ENCODE measurements around the gene MYMK. TPM values are rescaled to one million over a fixed set of nuclear protein-coding genes. Genes with fewer than 3 reads are reported as not detected.

The MYMK gene
- total and polyA plus RNA-seq, 2 of the 8 experiments (the other 6 are each of a cell fraction or from before 2014, with no cell fraction given), result not detected

DNA sequence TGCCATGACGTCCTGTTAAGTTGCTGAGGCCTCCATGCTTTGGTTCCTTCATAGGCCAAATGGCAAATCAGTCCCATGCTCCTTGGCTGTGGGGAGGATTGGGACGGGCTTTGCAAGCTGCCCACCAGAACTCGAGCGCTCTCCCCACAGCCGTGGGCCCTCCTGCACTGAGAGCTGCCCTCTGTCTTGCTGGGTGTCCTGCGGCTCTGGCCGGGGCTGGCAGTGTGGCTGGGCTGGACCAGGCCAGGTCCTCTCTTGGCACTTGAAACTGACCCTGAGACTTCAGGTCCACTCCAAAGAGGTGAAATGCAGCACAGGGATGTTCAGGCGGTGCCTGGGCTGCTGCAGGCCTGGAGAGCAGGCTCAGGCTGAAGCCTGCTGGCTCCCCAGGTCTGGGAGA lies 7.0 kb downstream of the MYMK start:
- no peak overlapping the region for H3K27ac ChIP-seq (ENCODE audit: low read depth, low read length)
- no peak overlapping the region for H2BK12ac ChIP-seq (ENCODE audit: low read depth, low read length)
- no peaks in the 10 kb centered on the region for H3K9me3 ChIP-seq (ENCODE audit: insufficient read depth in 2 of 2, low read depth in 1 of 2, low read length in 1 of 2)
- H3K36me3 ChIP-seq (ENCODE audit: control insufficient read depth in 2 of 4, insufficient read depth in 4 of 4, low read length in 3 of 4), result no peaks in the 10 kb centered on the region
- CTCF ChIA-PET (ENCODE audit: partially characterized antibody), result interaction anchor here (0.7 to 2.2 kb wide), 6 partner anchors 8 to 103 kb away, joined by 3 to 10 read pairs (median 4); no protein-coding TSS in a partner anchor
- no peak overlapping the region for H3K14ac ChIP-seq (ENCODE audit: insufficient read length)
- no peaks in the 10 kb centered on the region for H3K79me1 ChIP-seq (ENCODE audit: low read depth, low read length)
- no peak for TF ChIP-seq POU5F1 (IDR thresholded peaks at IDR 0.05; ENCODE audit: low read depth, low read length)
- TF ChIP-seq BRCA1 (IDR thresholded peaks at IDR 0.05; ENCODE audit: low read depth, low read length), result no peak
- no peak for TF ChIP-seq FOSL1 (IDR thresholded peaks at IDR 0.05; ENCODE audit: insufficient read depth, low read depth, low read length)
- no peak for TF ChIP-seq CBX5 (IDR thresholded peaks at IDR 0.05; ENCODE audit: low read depth, low read length)
- TF ChIP-seq BCL11A (IDR thresholded peaks at IDR 0.05; ENCODE audit: low read depth in 2 of 2, low read length in 2 of 2), result no peak
- no peak for TF ChIP-seq SP4 (IDR thresholded peaks at IDR 0.05; ENCODE audit: low read length)
- TF ChIP-seq SUZ12 (IDR thresholded peaks at IDR 0.05; ENCODE audit: low read length), result no peak
- no peak for TF ChIP-seq JUND (IDR thresholded peaks at IDR 0.05; ENCODE audit: low read length)
- H2AFZ ChIP-seq (ENCODE audit: low read length), result no peak overlapping the region
- no peaks in the 10 kb centered on the region for H3K79me2 ChIP-seq (ENCODE audit: control insufficient read depth in 1 of 2, insufficient read depth in 2 of 2, low read length in 2 of 2)
- POLR2A ChIA-PET (ENCODE audit: partially characterized antibody), result interaction anchor here (1.5 kb wide), 1 partner anchor 9 kb away, joined by 9 read pairs; no protein-coding TSS in a partner anchor
- no peak overlapping the region for H3K4me3 ChIP-seq (ENCODE audit: extremely low read depth in 1 of 4, insufficient read depth in 2 of 4, low read depth in 3 of 4, low read length in 4 of 4)
- H3K4me2 ChIP-seq (ENCODE audit: insufficient read depth in 1 of 2, low read depth in 2 of 2, low read length in 2 of 2), result no peak overlapping the region
- DNase-seq (ENCODE audit: low read depth in 1 of 2, low spot score in 2 of 2) (no peak), FAIRE-seq (no peak)
- H2BK15ac ChIP-seq (ENCODE audit: low read length), result 0 out of 2 replicates have a peak overlapping the region, but pooled peaks have one; percentile 29
- H3K18ac ChIP-seq (ENCODE audit: extremely low read depth, low read length), result no peak overlapping the region
- peak overlapping the region; percentile 41; the same call in 1 of the 2 replicates for H4K8ac ChIP-seq (ENCODE audit: extremely low read depth, insufficient read depth, low read length)
- H2AK5ac ChIP-seq (ENCODE audit: low read depth, low read length), result no peak overlapping the region
- H3K9ac ChIP-seq (replicated peaks in 1 of 4; ENCODE audit: extremely low read depth in 1 of 4, low read depth in 3 of 4, low read length in 3 of 4), result no peak overlapping the region
- no peaks in the 10 kb centered on the region for H3K27me3 ChIP-seq (replicated peaks in 1 of 4; ENCODE audit: control insufficient read depth in 3 of 4, extremely low read depth in 1 of 4, insufficient read depth in 3 of 4, low read length in 3 of 4)
- H3K23me2 ChIP-seq (ENCODE audit: low read depth, low read length), result no peaks in the 10 kb centered on the region
- no peak overlapping the region for H2BK5ac ChIP-seq (ENCODE audit: low read depth, low read length)
- no peak overlapping the region for H3K4ac ChIP-seq (replicated peaks; ENCODE audit: insufficient read length, low read depth, low read length)
- H3K23ac ChIP-seq (ENCODE audit: insufficient read length), result no peak overlapping the region
- no peak overlapping the region for H2BK20ac ChIP-seq (ENCODE audit: low read length)
- H4K5ac ChIP-seq (ENCODE audit: insufficient read length, low read depth, low read length), result no peak overlapping the region
- H3K4me1 ChIP-seq (replicated peaks in 1 of 4; ENCODE audit: control insufficient read depth in 3 of 4, insufficient read depth in 4 of 4, low read length in 3 of 4), result peaks cover 0 to 7% (median 2%) of the 10 kb centered on the region in 4 experiments; a peak in 2 of 7 replicates
- no peaks in the 10 kb centered on the region for H4K20me1 ChIP-seq (replicated peaks in 1 of 2; ENCODE audit: control insufficient read depth in 1 of 2, insufficient read depth in 2 of 2, low read length in 2 of 2)
- no peak overlapping the region for H4K91ac ChIP-seq (replicated peaks; ENCODE audit: insufficient read length, low read length)
- H2BK120ac ChIP-seq (replicated peaks; ENCODE audit: low read depth, low read length), result no peak overlapping the region
- WGBS, 2 experiments (ENCODE audit: extremely low coverage in 1 of 2, insufficient coverage in 1 of 2, insufficient read length in 1 of 2, insufficient replicate concordance in 2 of 2, low coverage in 1 of 2, low lambda C conversion rate in 2 of 2, missing lambda C conversion rate in 1 of 2), result 77% methylated on average over 8 of the region's 8 CpGs; no CpG with 5 or more reads in 1 of the 2 experiments
- H3K56ac ChIP-seq (replicated peaks; ENCODE audit: insufficient read length, low read depth, low read length), result no peak overlapping the region
